GM19099 (cell line): ENCODE data around the gene CTIF.

ENCODE experiments used
- POLR2A ChIP-seq: IDR thresholded peaks from 3 replicates; pipeline ENCODE4 v1.6.1; 2011; ENCODE audit warnings: low read depth; ENCODE audit not compliant: insufficient read length; ENCODE audit errors: extremely low read depth

Gene CTIF

DNA sequence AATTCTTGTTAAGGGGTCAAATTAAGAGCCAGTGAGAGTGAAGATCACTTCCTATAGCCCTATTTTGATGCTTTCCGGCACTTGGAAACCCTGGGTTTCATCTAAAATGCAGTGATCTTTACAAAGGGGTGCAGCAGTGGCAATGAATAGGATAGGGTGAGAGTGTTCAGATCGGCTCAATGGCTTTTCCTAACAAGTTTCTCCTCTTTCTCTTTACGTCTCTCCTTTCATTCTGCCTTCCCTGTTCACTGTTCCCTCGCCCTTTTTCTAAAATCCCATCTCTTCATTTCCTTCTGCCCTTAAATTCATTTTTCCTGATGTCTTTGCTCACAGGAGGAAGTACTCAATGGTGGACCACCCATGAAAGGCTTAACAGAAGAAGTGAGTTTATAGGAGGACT is 86.0 kb downstream of the CTIF start:
- TF ChIP-seq POLR2A: no peak

DNA sequence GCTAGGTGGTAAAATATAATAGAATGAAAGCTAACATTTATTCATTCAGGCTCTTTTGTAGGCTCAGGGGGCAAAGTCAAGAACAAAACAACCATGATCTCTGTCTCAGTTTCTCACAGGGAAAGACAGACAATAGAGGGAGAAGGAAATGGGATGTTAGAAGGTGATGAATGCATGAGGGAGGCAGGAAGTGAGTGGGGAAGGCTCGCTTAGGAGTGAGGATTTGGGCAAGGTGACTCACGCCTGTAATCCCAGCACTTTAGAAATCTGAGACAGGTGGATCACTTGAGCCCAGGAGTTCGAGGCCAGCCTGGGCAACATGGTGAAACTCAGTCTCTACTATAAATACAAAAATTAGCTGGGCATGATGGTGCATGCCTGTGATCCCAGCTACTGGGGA is 88.4 kb downstream of the CTIF start:
- TF ChIP-seq POLR2A: no peak

DNA sequence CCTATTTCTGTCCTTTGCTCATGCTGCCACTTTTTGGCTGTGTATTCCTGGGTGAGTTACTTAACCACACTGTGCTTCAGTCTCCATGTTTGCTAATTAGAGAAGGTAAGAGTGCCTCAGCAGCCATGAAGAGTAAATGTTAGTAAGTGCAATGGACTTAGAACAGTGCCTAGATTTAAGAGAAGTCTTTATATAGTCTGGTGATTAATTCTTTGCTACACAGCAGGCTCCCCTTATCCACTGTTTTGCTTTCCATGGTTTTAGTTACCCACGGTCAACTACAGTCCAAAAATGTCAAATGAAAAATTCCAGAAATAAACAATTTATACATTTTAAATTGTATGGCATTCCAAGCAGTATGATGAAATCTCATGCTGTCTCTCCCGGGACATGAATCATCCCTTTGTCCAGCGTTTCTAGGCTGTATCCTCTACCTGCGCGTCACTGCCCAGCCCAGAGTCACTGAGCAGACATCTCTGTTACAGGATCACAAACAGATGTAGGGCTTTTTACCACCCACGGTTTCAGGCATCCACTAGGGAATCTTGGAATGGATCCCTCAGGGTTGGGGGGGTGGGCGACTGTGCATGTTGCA is 91.0 kb downstream of the CTIF start:
- no peak for TF ChIP-seq POLR2A

DNA sequence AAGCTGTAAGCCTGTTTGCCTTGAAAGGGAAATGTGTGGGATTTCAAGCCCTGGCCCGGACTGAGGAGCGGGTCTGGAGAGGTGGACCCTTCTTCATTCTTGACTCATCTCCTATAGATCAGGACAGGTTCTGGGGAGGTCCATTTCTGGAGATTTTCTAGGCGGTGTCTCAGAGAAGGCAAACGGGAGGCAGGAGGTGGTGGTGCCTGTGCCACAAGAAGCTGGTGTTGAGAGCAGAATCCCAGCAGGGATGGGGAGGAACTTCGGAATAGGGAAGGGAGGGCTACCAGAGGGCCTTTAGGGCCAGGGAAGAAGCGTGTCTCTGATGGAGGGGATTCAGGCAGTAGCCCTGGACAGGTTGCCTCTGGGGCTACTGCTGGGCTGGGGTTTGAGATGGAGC is 93.0 kb downstream of the CTIF start:
- no peak for TF ChIP-seq POLR2A

DNA sequence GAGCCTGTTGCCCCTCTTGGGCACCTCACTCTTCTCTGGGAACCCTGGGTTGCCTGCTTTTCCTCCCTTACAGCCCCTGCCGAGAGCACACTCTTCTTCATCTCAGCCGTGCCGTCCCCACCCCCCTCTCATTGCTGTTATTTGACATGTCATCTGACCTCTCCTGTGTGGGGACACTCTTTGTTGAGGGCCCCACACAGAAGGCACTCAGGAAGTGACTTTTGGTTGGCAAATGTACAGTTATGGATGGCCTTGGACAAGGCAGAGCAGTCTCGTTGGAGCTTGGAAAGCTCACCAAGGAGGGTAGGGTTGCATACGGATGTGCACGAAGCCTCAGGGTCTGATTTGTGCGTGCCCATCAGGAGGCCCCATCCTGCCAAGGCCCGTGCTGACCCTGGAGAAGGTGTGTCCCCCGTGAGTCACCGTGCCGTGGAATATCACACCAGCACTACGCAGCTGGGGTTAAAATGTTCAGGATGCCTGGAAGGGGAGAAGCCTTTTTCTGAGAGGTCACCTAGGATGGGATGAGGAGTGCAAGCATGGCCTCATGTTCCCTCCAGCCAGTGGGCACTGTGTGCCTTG is 93.9 kb downstream of the CTIF start:
- TF ChIP-seq POLR2A: no peak

DNA sequence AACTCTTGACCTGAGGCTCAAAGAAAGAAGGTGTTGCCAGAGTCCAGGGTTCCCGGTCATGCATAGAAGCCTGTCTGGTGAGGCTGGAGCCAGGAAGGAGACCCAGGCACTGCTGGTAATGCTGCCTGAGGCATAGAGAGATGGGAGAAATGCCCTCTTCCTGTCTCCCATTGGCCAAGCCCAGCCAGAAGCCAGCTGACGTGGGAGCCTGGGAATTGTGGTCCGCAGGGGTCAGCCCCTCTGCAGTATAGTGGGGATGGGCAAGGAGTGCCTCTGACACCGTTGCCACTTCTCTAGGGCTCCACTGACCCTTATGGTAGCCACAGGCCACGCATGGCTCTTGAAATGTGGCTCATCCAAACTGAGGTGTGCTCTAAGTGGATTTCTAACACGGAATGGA is 95.7 kb downstream of the CTIF start:
- no peak for TF ChIP-seq POLR2A

DNA sequence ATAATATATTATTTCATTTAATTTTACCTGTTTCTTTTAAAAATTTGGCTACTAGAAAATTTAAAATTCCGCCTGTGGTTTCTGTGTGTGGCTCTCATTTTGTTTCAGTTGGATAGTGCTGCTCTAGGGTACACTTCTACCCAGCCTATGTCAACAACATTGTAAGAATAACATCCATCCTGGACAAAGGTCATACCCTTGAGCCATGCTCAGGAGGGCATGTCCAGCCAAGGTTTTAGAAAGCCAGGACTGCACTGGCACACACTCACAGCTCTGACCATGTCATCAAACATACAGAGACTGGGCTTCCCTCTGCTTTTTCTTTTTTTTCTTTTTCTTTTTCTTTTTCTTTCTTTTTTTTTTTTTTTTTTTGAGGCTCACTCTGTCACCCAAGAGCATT is 96.1 kb downstream of the CTIF start:
- TF ChIP-seq POLR2A: no peak

DNA sequence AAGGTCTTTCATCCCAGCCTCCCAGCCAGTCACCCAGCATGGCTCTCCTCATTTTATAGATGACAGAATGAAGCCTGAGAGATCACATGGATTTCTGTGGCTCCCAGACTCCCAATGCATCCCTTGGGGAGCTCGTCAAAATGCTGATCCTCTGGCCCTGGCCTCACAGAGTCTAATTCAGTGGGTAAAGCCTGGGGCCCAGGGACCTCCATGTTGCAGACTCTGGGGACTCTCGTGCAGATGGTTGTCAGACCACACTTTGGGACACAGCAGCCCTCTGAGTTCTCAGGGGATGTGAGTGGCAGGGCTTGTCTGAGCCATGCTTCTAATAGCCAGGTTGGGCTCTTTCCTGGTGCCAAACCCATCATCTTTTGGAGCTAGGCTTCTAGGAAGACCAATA is 97.0 kb downstream of the CTIF start:
- TF ChIP-seq POLR2A: no peak

DNA sequence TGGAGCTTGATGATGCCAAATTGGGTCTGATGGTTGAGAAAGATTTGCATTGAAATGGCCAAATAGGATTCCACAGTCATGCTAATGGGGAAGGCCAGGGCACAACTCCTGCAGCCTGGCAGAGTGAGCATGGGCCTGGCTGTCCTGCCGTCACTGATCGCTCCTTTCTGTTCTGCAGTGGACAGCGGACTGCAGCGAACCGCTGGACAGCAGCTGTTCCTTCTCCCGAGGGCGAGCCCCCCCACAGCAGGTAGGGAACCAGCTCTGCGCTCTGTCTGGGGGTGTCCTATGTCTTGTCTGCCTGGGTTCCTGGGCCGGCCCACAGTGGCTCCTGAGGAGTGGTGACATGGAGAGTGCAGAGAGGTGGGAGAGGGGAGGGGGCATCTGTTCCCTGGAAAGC is 97.6 kb downstream of the CTIF start:
- TF ChIP-seq POLR2A: no peak

DNA sequence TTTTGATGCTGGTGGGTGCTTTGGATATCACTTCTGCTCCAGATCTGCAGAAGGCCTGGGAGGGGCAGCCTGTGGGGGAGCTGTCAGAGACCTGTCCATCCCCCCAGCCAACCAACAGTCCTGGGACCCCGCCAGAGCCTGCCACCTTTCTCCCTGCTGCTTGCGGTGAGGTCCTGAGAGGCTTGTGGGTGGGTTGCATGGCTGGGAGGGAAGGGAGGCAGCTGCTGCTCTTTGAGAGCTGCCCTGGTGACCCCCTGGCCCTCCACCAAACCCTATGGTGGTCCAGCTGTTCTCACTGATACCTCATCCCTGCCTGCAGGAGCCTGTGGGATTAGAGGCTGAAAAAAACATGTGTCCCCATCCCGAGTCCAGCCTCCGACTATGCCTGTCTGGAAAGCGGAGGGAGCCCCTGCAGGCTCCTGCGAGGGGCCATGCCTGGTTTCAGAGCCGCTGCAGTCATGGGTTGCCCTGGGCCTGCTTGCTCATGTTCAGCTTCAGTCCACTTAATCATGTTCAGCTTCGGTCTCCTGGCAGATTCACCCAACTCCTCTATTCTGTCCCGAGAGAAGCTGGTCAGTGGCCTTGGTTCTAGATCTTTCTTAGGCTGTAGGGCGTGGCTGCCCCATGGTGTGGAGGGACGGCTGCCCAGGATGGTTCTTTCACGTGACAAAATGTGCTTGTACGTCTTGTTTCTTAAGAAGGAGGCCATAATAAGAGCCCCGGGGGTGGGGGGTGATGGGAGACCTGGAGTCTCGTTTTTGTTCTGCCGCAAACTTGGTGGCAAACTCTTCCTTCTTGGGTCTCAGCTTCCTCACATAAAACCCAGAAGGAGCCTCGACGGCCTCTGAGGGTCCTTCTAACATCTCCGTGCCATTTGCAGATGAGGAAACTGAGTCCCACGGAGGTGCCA is 98.5 kb downstream of the CTIF start:
- no peak for TF ChIP-seq POLR2A

DNA sequence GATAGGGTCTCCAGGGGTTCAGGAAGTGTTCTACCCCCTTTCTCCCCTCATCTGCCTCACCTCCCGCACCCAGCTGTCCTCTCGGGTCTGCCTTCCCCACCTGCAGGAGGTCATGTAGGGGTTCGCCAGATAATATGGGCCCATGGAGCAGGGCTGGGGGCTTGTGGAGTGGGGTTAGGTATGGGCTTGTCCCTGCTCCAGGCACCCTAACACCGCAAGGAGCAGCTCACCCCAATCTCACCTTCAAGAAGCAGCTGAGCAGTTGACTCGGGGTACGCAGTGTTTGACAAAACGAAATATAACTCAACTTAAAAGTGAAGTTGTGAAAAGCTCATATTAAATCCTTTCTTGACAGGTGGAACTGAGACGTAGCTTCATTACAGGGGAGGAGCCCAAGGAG is 99.6 kb downstream of the CTIF start:
- no peak for TF ChIP-seq POLR2A

DNA sequence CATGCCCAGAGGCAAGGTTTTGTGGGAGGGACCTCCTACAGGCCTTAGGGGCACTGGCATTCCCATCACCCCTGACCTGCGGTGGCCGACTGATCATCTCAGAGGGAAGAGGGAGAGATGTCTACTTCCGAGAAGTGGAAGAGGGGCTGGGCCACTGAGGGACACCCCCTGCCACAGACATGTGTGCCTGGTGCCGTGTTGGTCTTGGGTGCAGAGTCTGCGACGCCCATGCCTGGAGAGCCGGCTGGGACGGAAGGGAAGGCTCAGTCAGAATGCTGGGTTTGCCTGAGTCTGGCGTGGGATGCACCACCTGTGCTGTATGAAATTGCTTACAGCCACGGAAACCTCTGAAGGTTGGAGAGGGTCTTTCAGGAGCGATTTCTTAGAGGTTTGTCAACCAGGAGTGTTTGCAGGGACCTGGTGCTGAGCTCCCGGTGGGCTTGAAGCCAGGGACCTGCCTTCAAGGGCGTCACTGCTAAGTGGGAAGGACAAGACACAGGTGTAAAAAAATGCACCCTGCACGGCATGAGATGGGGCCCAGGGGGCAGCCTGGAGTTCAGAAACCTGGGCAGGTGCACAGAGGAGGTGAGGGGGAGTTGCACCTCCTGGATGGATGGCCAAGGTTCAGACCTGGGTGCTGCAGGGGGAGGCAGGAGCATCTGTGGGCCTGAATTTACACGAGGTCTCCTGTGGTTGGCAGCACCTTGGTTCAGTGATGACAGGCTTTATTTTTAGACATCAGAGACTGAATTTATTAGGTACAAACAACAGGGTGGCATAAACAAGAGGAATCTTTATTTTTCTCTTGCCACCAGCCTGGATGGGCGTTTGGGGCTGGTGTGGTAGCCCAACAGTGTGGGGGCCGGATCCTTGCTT is 100.3 kb downstream of the CTIF start:
- TF ChIP-seq POLR2A: no peak

DNA sequence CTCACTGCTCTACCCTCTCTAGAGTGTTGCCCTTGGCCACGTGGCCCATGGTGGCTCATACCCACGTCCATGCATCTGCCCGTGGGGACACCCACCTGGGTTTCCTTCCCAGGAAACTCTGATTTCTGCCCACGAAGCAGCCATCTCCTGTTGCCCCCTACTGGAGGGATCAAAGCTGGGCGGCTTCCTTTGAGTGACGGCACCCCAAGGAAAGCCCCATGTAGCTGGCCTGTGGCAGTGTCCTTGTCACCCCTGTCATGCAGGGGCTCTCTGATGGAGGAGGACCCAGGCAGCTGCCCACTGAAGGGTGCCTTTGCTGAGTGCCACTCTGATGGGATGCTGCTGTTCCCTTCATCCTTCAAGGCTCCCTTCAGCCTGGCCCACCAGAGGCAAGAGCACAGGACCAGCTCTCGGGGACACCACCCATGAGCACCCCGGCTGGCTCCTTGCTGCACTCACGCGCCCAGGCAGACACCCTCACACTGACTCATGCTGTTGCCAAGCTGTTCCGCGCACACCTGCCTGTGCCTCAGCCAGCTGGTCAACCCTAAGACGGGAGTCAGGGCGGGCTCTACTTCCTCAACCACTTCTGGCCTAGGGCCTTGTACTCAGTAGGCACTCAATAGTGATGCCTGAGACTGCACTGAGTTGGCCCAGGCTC is 101.1 kb downstream of the CTIF start:
- TF ChIP-seq POLR2A: no peak

DNA sequence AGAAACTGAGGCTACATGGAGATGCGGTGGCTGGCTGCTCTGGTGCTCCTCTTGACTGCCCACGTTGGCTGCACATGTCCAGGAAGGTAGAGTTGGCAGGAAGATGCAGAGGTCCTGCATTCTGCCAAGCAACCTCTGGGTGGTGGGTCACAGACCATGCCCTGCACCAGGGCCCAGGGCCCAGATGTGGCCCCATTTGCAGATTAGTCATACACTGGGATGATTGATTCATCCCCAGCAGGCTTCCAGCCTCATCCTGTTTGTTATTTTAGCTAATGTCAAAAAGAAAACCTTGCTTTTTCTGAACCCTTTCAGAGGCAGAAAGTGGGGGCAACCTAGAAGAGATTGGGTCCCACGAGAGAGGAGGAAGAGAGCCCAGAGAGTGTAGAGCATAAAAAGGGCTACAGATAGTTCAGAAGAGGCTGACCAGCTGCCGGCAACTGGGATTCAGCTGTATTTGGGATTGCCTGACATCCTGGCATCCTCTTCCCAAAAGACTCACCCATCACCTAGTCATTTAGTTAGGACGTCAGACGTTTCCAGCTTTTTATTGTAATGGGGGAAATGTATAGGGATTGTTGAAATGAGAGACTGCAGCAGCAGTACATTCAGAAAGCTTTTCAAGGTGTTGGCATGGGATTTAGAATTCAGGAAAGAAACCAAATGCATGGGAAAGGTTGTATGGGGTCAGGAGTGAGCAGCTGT is 101.9 kb downstream of the CTIF start:
- TF ChIP-seq POLR2A: no peak

DNA sequence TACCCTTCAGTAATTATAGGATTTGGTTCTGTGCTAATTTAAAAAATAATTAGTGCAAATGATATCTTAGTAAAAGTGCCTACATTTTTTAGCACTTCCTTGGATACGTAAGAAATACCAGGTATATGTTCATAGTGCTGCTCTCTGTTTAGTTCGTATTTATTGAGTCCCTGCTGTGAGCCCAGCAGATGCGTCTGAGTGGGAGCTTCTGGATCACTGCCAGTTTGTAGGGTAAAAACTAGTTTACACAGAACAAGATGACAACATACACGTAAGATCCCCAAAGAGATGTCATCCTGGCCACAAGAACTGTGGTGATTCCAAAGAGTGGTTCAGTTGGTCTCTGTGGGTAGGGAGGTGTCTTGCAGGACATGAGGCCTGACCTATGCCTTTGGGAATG is 103.2 kb downstream of the CTIF start:
- TF ChIP-seq POLR2A: no peak

DNA sequence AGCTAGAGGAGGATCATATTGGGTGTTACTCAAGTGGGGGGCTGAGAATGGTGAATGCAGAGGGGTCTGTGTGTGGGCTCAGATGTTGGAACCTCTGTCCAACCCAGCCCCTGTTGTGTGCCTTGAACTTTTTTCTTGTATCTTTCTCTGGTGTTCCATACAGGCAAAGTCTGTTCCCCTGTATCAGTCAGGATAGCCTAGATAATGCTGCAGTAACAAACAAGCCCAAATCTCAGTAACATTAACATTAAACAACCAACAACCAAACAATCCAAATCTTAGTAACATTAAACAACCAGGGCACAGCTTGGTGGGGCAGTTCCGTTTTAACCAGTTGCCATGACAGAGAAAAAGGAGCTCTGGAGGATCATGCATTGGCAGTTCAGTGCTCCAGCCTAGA is 103.7 kb downstream of the CTIF start:
- no peak for TF ChIP-seq POLR2A
